GM12891 (cell line): ENCODE measurements around the gene DVL1.

Experiments used
- POLR2A ChIP-seq: IDR thresholded peaks from 2 replicates; pipeline ENCODE4 v1.6.1; 2011; ENCODE audit warnings: low read depth, low read length, control low read depth
- POLR2AphosphoS5 ChIP-seq: IDR thresholded peaks from 2 replicates; pipeline ENCODE4 v1.6.1; 2011; ENCODE audit warnings: low read depth, low read length, control low read depth
- TAF1 ChIP-seq: IDR thresholded peaks from 2 replicates; pipeline ENCODE4 v1.6.1; 2011; ENCODE audit warnings: low read depth, low read length, control low read depth

GRCh38 chr1:1356166-1356795 lies 7.1 kb upstream of the DVL1 start:
- TF ChIP-seq POLR2A: no peak
- TF ChIP-seq POLR2AphosphoS5: no peak
- no peak for TF ChIP-seq TAF1
